NCI-H1694 treated with DMSO at 0.1 percent for 48 hours (cell line): Measurements from ENCODE around the gene GSTA4.

ENCODE experiments used
- DNase-seq: peaks from one replicate; lab custom pipeline; 2025; lab: John Stamatoyannopoulos, UW

The GSTA4 gene

DNA sequence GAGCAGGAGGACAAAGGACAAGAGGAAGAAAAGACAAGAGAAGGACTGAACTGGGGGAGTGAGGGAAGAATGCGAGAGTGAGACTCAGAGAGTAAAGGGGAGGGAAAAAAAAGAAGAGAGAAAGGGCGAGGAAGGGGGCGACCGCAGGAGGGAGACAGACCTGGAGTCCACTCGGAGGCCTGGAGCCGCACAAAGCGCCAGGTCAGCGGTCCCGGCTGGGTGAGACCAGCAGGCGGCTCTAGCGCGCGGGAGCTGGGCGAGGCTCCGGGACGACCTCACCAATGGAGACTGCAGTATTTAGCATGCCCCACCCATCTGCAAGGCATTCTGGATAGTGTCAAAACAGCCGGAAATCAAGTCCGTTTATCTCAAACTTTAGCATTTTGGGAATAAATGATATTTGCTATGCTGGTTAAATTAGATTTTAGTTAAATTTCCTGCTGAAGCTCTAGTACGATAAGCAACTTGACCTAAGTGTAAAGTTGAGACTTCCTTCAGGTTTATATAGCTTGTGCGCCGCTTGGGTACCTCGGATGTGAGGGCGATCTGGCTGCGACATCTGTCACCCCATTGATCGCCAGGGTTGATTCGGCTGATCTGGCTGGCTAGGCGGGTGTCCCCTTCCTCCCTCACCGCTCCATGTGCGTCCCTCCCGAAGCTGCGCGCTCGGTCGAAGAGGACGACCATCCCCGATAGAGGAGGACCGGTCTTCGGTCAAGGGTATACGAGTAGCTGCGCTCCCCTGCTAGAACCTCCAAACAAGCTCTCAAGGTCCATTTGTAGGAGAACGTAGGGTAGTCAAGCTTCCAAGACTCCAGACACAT is at the start of gene GSTA4:
TSS of gene GSTA4 (minus strand) at position 196 of the 824 bp plus-strand sequence. CDS start 1,041 bp downstream, outside the sequence.
- peak; percentile 86 for DNase-seq

GRCh38 chr6:53044572-53044971 is 49.5 kb upstream of the GSTA4 start:
- DNase-seq, result no peak

DNA sequence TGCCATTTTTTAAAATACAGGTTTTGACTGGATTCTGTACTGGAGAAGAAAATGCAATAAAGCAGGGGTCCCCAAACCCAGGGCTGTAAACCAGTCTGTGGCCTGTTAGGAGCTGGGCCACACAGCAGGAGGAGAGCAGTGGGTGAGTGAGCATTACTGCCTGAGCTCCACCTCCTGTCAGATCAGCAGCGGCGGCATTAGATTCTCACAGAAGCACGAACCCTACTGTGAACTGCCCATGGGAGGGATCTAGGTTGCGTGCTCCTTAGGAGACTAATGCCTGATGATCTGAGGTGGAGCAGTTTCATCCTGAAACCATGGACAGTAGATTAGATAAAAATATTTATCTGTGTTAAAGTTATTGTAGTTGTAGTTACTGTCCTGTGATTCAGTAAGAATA is 49.0 kb upstream of the GSTA4 start:
- no peak for DNase-seq

GRCh38 chr6:53043581-53043980 is 48.5 kb upstream of the GSTA4 start:
- no peak for DNase-seq

GRCh38 chr6:53042112-53042511 is 47.0 kb upstream of the GSTA4 start:
- no peak for DNase-seq

DNA sequence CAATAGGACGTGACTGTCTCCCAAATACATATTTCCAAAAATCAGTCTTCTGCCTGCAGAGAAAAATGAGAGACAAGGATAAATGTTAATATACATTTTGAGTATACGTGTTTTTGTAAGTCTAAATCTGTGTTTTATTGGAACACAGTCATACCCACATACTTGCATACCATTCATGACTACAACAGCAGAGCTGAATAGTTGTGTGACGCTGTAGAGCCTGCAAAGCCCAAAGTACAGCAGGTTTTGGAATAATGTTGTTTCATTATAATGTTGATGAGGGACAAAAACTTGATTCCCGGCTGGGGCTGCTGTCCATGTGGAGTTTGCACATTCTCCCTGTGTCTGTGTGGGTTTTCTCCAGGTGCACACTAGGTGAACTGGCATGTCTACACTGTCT is 46.3 kb upstream of the GSTA4 start:
- no peak for DNase-seq

DNA sequence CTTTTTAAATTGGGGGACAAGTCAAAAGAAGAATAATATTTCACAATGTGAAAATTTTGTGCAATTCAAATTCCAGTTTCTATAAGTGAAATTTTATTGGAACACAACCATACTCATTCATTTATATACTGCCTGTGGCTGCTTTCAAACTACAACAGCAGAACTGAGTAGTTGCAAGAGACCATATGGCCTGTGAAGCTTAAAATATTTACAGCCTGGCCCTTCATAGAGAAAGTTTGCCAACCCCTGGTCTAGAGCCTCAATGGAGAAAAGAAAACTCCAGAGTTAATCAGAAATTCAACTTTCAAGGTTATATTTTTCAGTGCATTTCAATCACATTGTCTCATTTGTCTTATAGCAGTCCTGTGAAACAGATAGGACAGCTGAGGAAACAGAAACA is 43.5 kb upstream of the GSTA4 start:
- no peak for DNase-seq

DNA sequence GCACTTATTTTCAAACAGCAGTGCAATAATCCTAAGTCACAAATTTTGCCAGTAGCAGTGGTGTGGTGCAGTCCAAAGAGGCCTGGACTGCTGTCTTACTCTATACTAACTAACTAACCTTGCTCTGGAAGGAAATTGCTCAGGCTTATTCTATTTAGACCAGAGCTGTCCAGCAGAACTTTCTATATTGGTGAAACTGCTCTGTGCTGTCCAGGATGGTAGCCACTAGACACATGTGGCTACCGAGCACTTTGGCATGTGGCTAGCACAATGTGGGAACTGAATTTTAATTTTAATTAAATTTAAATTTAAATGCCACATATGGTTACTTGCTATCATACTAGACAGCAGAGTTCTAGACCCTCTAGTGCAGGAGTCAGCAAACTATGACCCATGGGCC is 43.1 kb upstream of the GSTA4 start:
- no peak for DNase-seq

GRCh38 chr6:53035549-53036213 is 40.6 kb upstream of the GSTA4 start:
- no peak for DNase-seq

- DNase-seq, result no peak
Measured at GRCh38 chr6:53033764-53034163, 38.7 kb upstream of the GSTA4 start.

DNA sequence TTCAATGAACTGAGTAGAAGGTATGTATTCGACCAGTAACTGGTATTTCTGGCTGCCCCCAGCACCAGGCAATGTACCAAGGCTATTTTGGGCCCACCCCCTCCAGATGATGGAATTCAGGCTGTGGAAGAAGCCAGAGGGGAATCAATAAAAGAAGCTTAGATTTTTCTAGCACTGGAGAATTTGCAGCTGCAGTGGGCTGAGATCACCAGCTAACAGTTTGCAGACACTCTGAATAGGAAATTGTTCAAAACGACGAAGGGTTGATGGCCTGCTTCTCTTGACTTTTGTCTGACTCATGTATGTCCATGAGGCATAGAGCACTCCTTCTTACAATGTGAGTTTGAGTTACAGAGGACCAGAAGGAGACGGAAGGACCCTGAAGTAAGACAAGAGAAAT is 37.8 kb upstream of the GSTA4 start:
- no peak for DNase-seq

DNA sequence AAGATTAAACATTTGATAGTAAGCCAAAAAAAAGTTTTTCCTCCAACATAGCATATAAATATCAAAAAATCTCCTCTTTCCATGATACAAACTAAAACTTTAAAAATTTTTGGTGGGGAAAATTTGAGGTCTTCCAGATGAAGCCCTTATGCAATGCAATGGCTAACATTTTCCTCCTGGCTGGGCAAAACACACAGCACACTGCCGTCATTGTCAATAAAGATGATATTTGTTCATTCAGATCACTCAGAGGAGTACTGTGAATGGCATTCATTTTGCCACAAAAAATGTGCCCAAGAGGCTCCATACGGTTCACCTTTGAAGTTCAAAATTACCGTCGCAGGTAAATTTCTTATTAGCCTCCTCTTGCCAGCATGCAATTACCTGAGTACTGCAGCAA is 36.2 kb upstream of the GSTA4 start:
- no peak for DNase-seq

DNA sequence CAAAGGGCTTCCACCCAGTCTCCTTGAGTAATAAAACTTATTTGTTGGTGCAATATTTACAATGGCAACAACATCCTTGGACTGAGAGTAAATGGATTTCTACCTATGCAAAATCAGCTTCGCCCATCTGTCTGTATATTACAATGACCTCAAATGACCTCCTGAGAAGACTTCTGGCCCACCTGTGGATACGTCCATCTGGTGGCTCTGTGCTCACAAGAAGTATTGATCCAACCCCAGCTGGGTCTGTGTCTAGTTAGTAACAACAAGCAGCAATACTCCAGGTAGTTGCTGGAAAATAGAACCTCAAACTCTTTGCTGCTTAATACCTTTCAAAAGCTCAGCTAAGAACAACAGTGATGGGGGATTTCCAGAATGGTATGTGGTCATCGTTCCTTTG is 34.7 kb upstream of the GSTA4 start:
- no peak for DNase-seq

DNA sequence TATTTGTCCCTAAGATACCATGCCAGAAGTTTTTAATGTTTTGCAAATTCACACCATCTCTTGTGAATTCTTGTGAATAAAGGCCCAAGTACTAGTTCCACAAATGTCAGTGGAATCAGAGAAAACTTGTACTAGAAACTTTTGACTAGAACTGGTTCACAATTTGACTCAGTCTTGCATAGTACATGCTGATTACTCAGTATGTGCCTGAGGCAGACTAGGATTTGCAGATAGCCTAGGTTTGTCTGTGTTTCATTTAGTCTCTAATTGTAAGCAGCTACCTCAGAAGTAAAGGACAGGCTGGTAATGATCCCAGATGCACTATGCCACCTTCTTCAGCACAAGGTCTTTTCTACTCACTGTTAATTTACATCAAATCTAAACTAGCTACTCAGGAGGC is 34.2 kb upstream of the GSTA4 start:
- no peak for DNase-seq

DNA sequence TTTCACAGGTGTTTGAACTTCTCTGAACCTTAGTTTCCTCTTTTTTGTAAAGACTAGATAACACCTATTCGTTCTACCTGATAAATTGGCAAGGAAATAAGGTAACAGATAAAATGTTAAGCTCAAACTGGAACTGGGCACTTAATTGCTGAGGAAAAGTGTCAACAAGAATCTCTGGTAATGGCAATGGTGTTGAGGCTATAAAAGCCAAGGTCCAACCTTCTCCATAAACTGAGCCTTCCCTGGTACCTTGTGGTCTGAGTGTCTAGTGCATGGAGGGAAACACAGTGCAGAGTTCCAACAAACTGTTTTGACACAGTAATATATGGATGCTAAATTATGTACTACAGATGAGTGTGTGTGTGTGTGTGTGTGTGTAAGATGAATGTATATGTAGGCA is 33.4 kb upstream of the GSTA4 start:
- DNase-seq, result no peak

GRCh38 chr6:53027131-53027718 is 32.1 kb upstream of the GSTA4 start:
- DNase-seq, result no peak

- DNase-seq, result no peak
Measured at GRCh38 chr6:53026526-53026925, 31.4 kb upstream of the GSTA4 start.

GRCh38 chr6:53023323-53023722 is 28.2 kb upstream of the GSTA4 start:
- DNase-seq, result no peak

GRCh38 chr6:53020005-53020744 is 25.1 kb upstream of the GSTA4 start:
- DNase-seq, result no peak

DNA sequence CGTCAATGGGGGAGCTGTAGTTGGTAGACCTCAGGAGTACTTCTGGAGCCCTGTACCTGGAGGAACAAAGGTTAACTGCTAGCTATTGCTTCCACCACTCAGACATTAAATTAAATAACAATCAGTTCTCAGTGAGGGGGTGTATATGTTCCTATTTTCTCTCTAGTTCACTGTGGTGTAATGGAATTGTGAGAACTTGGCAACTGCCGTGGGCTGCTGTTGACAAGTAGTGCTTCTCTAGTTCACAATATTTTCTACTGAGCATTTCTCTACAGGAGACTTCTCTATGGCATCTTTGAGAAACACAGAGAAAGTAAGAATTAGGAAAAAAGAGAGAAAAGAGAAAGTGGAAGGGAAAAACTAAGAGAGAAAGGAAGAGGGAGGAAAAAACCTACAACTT is 23.4 kb upstream of the GSTA4 start:
- DNase-seq, result no peak

DNA sequence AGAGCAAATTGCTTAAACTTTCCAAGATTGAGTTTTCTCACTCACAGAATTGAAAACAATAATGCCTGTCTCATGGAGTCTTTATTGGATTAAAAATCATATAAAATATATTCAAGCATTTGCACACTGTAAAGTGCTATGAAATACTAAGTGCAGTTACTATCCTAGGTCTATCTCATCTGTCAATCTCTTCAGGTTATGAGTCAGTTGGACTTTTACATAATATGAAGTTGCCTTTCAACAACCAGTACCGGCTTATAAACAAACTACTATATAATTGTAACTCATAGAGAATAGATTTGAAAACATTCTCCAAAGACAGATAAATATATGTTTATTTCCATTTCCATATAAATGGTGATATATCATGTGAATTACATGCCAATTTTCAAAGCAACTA is 20.4 kb upstream of the GSTA4 start:
- no peak for DNase-seq

GRCh38 chr6:53014744-53015143 is 19.7 kb upstream of the GSTA4 start:
- no peak for DNase-seq

GRCh38 chr6:53014063-53014462 is 19.0 kb upstream of the GSTA4 start:
- DNase-seq, result no peak
